SH-SY5Y (cell line): ENCODE measurements around the gene RGS16.

ENCODE experiments used
- GATA2 ChIP-seq: IDR thresholded peaks from 2 replicates; pipeline ENCODE4 v1.6.1; 2011; ENCODE audit warnings: mild to moderate bottlenecking, low read depth, low read length
- GATA3 ChIP-seq: IDR thresholded peaks from 2 replicates; pipeline ENCODE4 v1.6.1; 2011; ENCODE audit warnings: low read depth, mild to moderate bottlenecking, low read length, moderate library complexity

RGS16 gene

GRCh38 chr1:182633657-182634281 lies 29.6 kb upstream of the RGS16 start:
- TF ChIP-seq GATA3 (no peak), GATA2 (peak; percentile 67)

DNA sequence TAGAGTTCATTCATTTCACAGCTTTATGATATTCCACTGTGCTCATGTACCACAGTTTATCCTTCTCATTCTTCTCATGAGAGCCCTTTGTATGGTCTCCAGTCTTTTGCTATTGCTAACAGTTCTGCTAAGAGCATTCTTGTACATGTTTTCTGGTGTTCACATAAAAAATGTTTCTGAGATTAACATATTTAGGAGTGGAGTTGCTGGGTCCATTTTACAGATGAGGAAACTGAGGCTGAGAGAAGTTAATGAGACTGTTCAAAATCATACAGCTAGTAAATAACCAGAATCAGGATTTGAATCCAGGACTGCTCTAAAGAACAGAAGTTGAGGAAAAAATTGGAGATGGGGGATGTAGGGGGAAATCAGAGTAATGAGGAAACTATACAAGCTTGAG lies 28.8 kb upstream of the RGS16 start:
- TF ChIP-seq GATA2, result no peak
- TF ChIP-seq GATA3, result no peak

GRCh38 chr1:182631954-182632353 lies 27.8 kb upstream of the RGS16 start:
- TF ChIP-seq GATA3 (no peak), GATA2 (no peak)

DNA sequence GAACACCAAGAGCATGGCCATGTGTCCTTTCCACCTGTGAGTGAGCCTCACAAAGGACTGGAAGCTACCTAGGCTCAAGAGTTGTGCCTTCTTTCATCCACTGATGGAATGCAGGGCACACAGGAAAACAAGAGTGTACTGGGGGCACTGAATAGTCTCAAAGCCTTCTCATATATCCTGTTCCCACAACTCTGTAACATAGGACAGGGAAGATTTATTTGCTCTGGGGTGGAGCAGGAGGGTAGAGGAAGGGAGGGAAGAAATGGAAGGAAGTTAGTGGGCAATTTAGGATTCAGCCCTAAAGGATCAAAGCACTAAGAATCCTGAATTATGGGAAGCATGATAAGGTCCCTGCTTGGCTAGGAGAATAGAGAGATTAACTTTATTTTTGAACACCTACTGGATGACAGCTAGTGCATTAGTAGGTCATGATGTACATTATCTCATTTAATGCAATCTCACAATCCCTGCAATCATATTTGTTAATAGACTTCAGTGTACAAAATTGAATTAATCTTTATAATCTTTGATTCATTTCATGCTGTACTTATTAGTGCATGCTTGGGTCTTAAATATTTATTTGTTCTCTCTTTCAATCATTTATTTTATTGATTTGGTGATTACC lies 27.0 kb upstream of the RGS16 start:
- no peak for TF ChIP-seq GATA2
- no peak for TF ChIP-seq GATA3

- TF ChIP-seq GATA2, result no peak
- TF ChIP-seq GATA3, result no peak
These were observed 26.4 kb upstream of the RGS16 start for GRCh38 chr1:182630586-182630985.

GRCh38 chr1:182629499-182630096 lies 25.4 kb upstream of the RGS16 start:
- TF ChIP-seq GATA3, result no peak
- TF ChIP-seq GATA2, result no peak

- TF ChIP-seq GATA3, result no peak
- TF ChIP-seq GATA2, result no peak
These were observed 24.9 kb upstream of the RGS16 start for GRCh38 chr1:182629080-182629479.

GRCh38 chr1:182628657-182629056 lies 24.5 kb upstream of the RGS16 start:
- TF ChIP-seq GATA2 (no peak), GATA3 (no peak)

- no peak for TF ChIP-seq GATA2
- TF ChIP-seq GATA3, result no peak
These were observed 23.4 kb upstream of the RGS16 start for GRCh38 chr1:182627622-182628021.

DNA sequence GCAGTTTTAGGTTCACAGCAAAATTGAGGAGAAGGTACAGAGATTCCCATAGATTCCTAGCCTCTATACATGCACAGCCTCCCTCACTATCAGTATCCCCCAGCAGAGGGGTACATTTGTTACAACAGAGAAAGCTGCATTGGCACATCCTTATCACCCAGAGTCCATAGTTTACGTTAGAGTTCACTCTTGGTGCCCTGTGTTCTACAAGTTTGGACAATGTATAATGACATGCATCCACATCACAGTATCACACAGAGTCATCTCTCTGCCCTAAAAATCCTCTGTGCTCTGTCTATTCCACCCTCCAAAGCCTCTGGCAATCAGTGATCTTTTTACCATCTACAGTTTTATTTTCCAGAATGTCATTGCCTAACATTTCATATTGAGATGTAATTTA lies 22.3 kb upstream of the RGS16 start:
- TF ChIP-seq GATA3, result no peak
- peak; percentile 58; the same call in 1 of the 2 replicates for TF ChIP-seq GATA2

- TF ChIP-seq GATA2 (no peak), GATA3 (no peak)
These were observed 21.7 kb upstream of the RGS16 start for GRCh38 chr1:182625719-182626504.

DNA sequence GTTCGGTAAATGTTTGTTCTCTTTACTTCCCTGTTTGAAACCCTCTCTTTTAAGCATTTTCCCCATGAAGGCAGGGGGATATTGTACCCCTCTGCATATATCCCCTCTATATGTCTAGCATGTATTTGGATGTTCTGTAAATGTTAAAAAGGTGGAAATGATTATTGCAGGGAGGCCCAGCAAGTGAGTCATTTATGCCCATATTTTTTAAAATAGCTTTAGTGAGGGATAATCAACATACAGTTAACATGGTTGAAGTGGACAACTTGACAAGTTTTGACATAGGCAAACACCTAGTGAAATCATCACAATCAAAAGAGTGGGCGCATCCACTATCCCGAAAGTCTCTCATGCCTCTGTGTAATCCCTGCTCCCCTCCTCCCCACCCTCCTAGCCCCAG lies 20.8 kb upstream of the RGS16 start:
- TF ChIP-seq GATA2 (no peak), GATA3 (no peak)

- no peak for TF ChIP-seq GATA2
- no peak for TF ChIP-seq GATA3
These were observed 20.4 kb upstream of the RGS16 start for GRCh38 chr1:182624577-182624976.

GRCh38 chr1:182622901-182623528 lies 18.8 kb upstream of the RGS16 start:
- TF ChIP-seq GATA3, result no peak
- TF ChIP-seq GATA2, result no peak

GRCh38 chr1:182621906-182622305 lies 17.7 kb upstream of the RGS16 start:
- TF ChIP-seq GATA3 (no peak), GATA2 (no peak)
